ENCODE data around the gene SLCO1B3. TPM values are rescaled to one million over a fixed set of nuclear protein-coding genes. Genes with fewer than 3 reads are reported as not detected.

SLCO1B3 gene
- total and polyA plus RNA-seq, 2 donors (not counting 1 experiment from before 2014, with no cell fraction given), result not detected

DNA sequence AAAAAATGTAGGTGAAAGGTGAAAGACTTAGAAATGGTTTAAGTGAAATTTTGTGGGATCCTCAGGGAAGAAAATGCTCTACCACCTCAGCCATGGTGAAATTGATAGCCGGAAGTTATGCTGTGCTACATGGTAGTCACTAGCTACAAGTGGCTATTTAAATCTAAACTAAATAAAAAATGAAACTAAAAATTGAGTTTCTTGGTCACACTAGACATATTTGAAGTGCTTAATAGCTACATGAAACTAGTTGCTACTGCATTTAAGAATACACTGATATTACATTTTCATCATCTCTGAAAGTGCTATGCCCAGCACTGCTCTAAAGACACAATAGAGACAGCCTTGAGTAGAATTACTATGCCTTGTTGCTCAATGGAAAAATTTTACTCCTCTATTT, 10.3 kb upstream of the SLCO1B3 start:
- no peaks in the 10 kb centered on the region for H3K4me1 ChIP-seq (ENCODE audit: control insufficient read depth in 2 of 2, insufficient read depth in 2 of 2, low read length in 2 of 2)
- H3K27ac Mint-ChIP-seq, result no peak overlapping the region
- H3K36me3 ChIP-seq (replicated peaks in 1 of 2; ENCODE audit: control extremely low read depth in 1 of 2, control insufficient read depth in 1 of 2, extremely low read depth in 1 of 2, insufficient read depth in 2 of 2, low read length in 1 of 2), result no peaks in the 10 kb centered on the region
- H3K4me1 Mint-ChIP-seq, result no peaks in the 10 kb centered on the region
- no peak for ATAC-seq (ENCODE audit: low read depth)
- no peaks in the 10 kb centered on the region for H3K79me2 ChIP-seq (ENCODE audit: control insufficient read depth, insufficient read depth, low read length)
- no peak overlapping the region for H3K4me3 Mint-ChIP-seq
- WGBS (ENCODE audit: insufficient coverage), result no CpG with 5 or more reads among the region's 1 CpG
- H3K27me3 ChIP-seq (replicated peaks in 1 of 4; ENCODE audit: control extremely low read depth in 1 of 4, control insufficient read depth in 3 of 4, insufficient read depth in 4 of 4, low read length in 3 of 4), result no peaks in the 10 kb centered on the region
- intact Hi-C loops (cut with micrococcal nuclease), result no loop called here
- ChIA-PET POLR2A (no interaction called here), CTCF (no interaction called here)
- DNase-seq, result no peak
- H4K20me1 ChIP-seq (ENCODE audit: control insufficient read depth, insufficient read depth, low read length, poor library complexity, severe bottlenecking), result no peaks in the 10 kb centered on the region
- H3K9me3 Mint-ChIP-seq (ENCODE audit: insufficient read depth), result no peaks in the 10 kb centered on the region
- TF ChIP-seq, protein P1, sequence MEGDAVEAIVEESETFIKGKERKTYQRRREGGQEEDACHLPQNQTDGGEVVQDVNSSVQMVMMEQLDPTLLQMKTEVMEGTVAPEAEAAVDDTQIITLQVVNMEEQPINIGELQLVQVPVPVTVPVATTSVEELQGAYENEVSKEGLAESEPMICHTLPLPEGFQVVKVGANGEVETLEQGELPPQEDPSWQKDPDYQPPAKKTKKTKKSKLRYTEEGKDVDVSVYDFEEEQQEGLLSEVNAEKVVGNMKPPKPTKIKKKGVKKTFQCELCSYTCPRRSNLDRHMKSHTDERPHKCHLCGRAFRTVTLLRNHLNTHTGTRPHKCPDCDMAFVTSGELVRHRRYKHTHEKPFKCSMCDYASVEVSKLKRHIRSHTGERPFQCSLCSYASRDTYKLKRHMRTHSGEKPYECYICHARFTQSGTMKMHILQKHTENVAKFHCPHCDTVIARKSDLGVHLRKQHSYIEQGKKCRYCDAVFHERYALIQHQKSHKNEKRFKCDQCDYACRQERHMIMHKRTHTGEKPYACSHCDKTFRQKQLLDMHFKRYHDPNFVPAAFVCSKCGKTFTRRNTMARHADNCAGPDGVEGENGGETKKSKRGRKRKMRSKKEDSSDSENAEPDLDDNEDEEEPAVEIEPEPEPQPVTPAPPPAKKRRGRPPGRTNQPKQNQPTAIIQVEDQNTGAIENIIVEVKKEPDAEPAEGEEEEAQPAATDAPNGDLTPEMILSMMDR (IDR thresholded peaks at IDR 0.05), result no peak
- TF ChIP-seq EZH2 (IDR thresholded peaks at IDR 0.05; ENCODE audit: borderline replicate concordance, insufficient read depth, low read depth, low read length, poor library complexity, severe bottlenecking), result no peak
- H3K27me3 Mint-ChIP-seq, result no peaks in the 10 kb centered on the region
- no peak overlapping the region for H2AFZ ChIP-seq (ENCODE audit: insufficient read depth, low read depth, low read length, poor library complexity, severe bottlenecking)
- H3K4me3 ChIP-seq (ENCODE audit: control extremely low read depth in 1 of 5, extremely low read depth in 1 of 5, insufficient read depth in 1 of 5, low read depth in 2 of 5, low read length in 4 of 5), result no peak overlapping the region
- H3K27ac ChIP-seq (ENCODE audit: low read length in 2 of 2), result no peak overlapping the region
- no peaks in the 10 kb centered on the region for H3K9me3 ChIP-seq (ENCODE audit: control extremely low read depth in 1 of 3, control insufficient read depth in 2 of 3, insufficient read depth in 1 of 3, low read length in 2 of 3)
- H3K9ac ChIP-seq (ENCODE audit: low read length), result no peak overlapping the region
- H3K4me2 ChIP-seq (replicated peaks; ENCODE audit: low read depth, low read length, poor library complexity, severe bottlenecking), result no peak overlapping the region

DNA sequence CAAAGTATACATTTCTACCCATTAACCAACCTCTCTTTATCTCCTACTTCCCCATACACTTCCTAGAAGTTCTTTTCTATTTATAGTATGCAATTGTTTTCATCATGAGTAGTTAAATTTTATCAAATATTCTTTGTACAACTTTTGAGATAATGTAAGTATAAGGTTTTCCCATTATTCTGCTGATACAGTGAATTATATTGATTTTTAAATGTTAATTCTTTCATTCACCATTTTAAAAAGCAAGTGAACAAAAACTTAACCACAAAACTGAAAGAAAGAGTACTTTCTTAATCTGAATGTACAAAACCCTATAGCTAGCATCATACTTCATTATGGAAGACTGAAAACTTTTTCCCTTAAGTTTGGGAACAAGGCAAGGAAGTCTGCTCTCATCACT, 9.5 kb upstream of the SLCO1B3 start:
- Mint-ChIP-seq H3K9me3 (ENCODE audit: insufficient read depth) (no peaks in the 10 kb centered on the region), H3K27ac (no peak overlapping the region), H3K4me1 (no peaks in the 10 kb centered on the region), H3K4me3 (no peak overlapping the region), H3K27me3 (no peaks in the 10 kb centered on the region)
- no peaks in the 10 kb centered on the region for H3K36me3 ChIP-seq (replicated peaks in 1 of 2; ENCODE audit: control extremely low read depth in 1 of 2, control insufficient read depth in 1 of 2, extremely low read depth in 1 of 2, insufficient read depth in 2 of 2, low read length in 1 of 2)
- intact Hi-C loops (cut with micrococcal nuclease), result no loop called here
- no peaks in the 10 kb centered on the region for H3K79me2 ChIP-seq (ENCODE audit: control insufficient read depth, insufficient read depth, low read length)
- DNase-seq (no peak), ATAC-seq (ENCODE audit: low read depth) (no peak)
- no peaks in the 10 kb centered on the region for H3K4me1 ChIP-seq (ENCODE audit: control insufficient read depth in 2 of 2, insufficient read depth in 2 of 2, low read length in 2 of 2)
- POLR2A ChIA-PET, result no interaction called here
- CTCF ChIA-PET, result no interaction called here
- no peak overlapping the region for H2AFZ ChIP-seq (ENCODE audit: insufficient read depth, low read depth, low read length, poor library complexity, severe bottlenecking)
- H3K27ac ChIP-seq (ENCODE audit: low read length in 2 of 2), result no peak overlapping the region
- no peak for TF ChIP-seq EZH2 (IDR thresholded peaks at IDR 0.05; ENCODE audit: borderline replicate concordance, insufficient read depth, low read depth, low read length, poor library complexity, severe bottlenecking)
- TF ChIP-seq, protein P1 (IDR thresholded peaks at IDR 0.05), result no peak
- no peaks in the 10 kb centered on the region for H4K20me1 ChIP-seq (ENCODE audit: control insufficient read depth, insufficient read depth, low read length, poor library complexity, severe bottlenecking)
- no peak overlapping the region for H3K4me2 ChIP-seq (replicated peaks; ENCODE audit: low read depth, low read length, poor library complexity, severe bottlenecking)
- no peak overlapping the region for H3K4me3 ChIP-seq (ENCODE audit: control extremely low read depth in 1 of 5, extremely low read depth in 1 of 5, insufficient read depth in 1 of 5, low read depth in 2 of 5, low read length in 4 of 5)
- no peaks in the 10 kb centered on the region for H3K27me3 ChIP-seq (replicated peaks in 1 of 4; ENCODE audit: control extremely low read depth in 1 of 4, control insufficient read depth in 3 of 4, insufficient read depth in 4 of 4, low read length in 3 of 4)
- H3K9me3 ChIP-seq (ENCODE audit: control extremely low read depth in 1 of 3, control insufficient read depth in 2 of 3, insufficient read depth in 1 of 3, low read length in 2 of 3), result peaks cover 0 to under 1% (median 0%) of the 10 kb centered on the region in 3 donors
- H3K9ac ChIP-seq (ENCODE audit: low read length), result no peak overlapping the region

Data from B cell (primary cell).